IMR-90 (cell line): ENCODE results near the gene SHC4. TPM values are rescaled to one million over a fixed set of nuclear protein-coding genes. Genes with fewer than 3 reads are reported as not detected.
"Not testable (repeated sequence)": the region's sequence is repeated elsewhere in the genome, so short reads cannot be mapped to it uniquely, and the experiment has no call there.

Source experiments
- ATAC-seq: fragments of 200-7000 bp; cut with Tn5 transposase; 2 replicates; pipeline ENCODE4 v1.9.1; 2020; ENCODE audit warnings: low read depth, mild to moderate bottlenecking, moderate library complexity
- BruUV-seq: library from RNA; stranded (reverse); fragments of 400-500 nt; replicated peaks from 2 replicates; lab custom pipeline; 2021; lab: Mats Ljungman, UMichigan
- CTCF ChIA-PET: fragments of 300-600 bp; formaldehyde crosslinking; extraction: SDS; loops from one replicate; lab custom pipeline; 2021; ENCODE audit warnings: antibody characterized with exemption; lab: Yijun Ruan, JAX
- POLR2A ChIA-PET: fragments of 300-600 bp; sonication (Branson Sonifier 250); formaldehyde crosslinking; loops from one replicate; lab custom pipeline; 2022; ENCODE audit warnings: antibody characterized with exemption; ENCODE audit not compliant: unreplicated experiment; lab: Charles Lee
- DNase-seq: peaks from one replicate; pipeline ENCODE4 v3.0.0; 2013
- H2AFZ ChIP-seq: replicated peaks from 2 replicates; pipeline ENCODE3; 2013; ENCODE audit warnings: low read length, mild to moderate bottlenecking; ENCODE audit not compliant: poor library complexity
- H2AK5ac ChIP-seq: 2 replicates; pipeline ENCODE4 v1.6.1; 2013; ENCODE audit warnings: low read depth, low read length, inconsistent platforms
- H2AK9ac ChIP-seq: replicated peaks from 2 replicates; pipeline ENCODE3; 2013; ENCODE audit warnings: mild to moderate bottlenecking, low read depth, low read length, moderate library complexity; ENCODE audit not compliant: poor library complexity
- H2BK120ac ChIP-seq: 2 replicates; pipeline ENCODE4 v1.6.1; 2013; ENCODE audit warnings: low read depth, low read length, inconsistent platforms
- H2BK15ac ChIP-seq: 3 replicates; pipeline ENCODE4 v1.6.1; 2013; ENCODE audit warnings: low read depth, low read length, inconsistent platforms
- H2BK20ac ChIP-seq: 2 replicates; pipeline ENCODE4 v1.6.1; 2013; ENCODE audit warnings: low read depth, mild to moderate bottlenecking, inconsistent platforms, low read length, moderate library complexity
- H2BK5ac ChIP-seq: 2 replicates; pipeline ENCODE4 v1.6.1; 2013; ENCODE audit warnings: mild to moderate bottlenecking, low read depth, low read length, inconsistent platforms; ENCODE audit not compliant: poor library complexity, severe bottlenecking
- H3K14ac ChIP-seq: replicated peaks from 2 replicates; pipeline ENCODE4 v1.6.1; 2013; ENCODE audit warnings: low read depth, low read length, inconsistent platforms
- H3K18ac ChIP-seq: 2 replicates; pipeline ENCODE4 v1.6.1; 2013; ENCODE audit warnings: low read depth, low read length, control low read depth
- H3K23ac ChIP-seq: 2 replicates; pipeline ENCODE4 v1.6.1; 2013; ENCODE audit warnings: low read depth, low read length, inconsistent platforms
- H3K27ac ChIP-seq: 2 replicates; pipeline ENCODE4 v1.5.1; 2013; ENCODE audit warnings: mild to moderate bottlenecking, control low read depth, low read length; ENCODE audit not compliant: insufficient read depth
- H3K27me3 ChIP-seq: 2 replicates; pipeline ENCODE4 v1.6.1; 2013; ENCODE audit warnings: low read length; ENCODE audit not compliant: control insufficient read depth, insufficient read depth
- H3K36me3 ChIP-seq: 2 replicates; pipeline ENCODE4 v1.6.1; 2013; ENCODE audit warnings: low read length, mixed read lengths; ENCODE audit not compliant: control insufficient read depth, insufficient read depth
- H3K4ac ChIP-seq: 2 replicates; pipeline ENCODE4 v1.6.1; 2013; ENCODE audit warnings: low read depth, low read length, inconsistent platforms
- H3K4me1 ChIP-seq: 2 replicates; pipeline ENCODE4 v1.6.1; 2013; ENCODE audit warnings: low read length, mixed read lengths; ENCODE audit not compliant: control insufficient read depth, insufficient read depth
- H3K4me2 ChIP-seq: 2 replicates; pipeline ENCODE4 v1.6.1; 2013; ENCODE audit warnings: low read depth, mild to moderate bottlenecking, control low read depth, low read length, moderate library complexity
- H3K4me3 ChIP-seq: 2 replicates; pipeline ENCODE4 v1.5.1; 2013; ENCODE audit warnings: low read depth, mild to moderate bottlenecking, control low read depth, low read length, moderate library complexity; ENCODE audit not compliant: insufficient read depth
- H3K56ac ChIP-seq: 2 replicates; pipeline ENCODE4 v1.6.1; 2013; ENCODE audit warnings: low read length, inconsistent platforms; ENCODE audit not compliant: insufficient read depth; ENCODE audit errors: extremely low read depth
- H3K79me1 ChIP-seq, 2 experiments: 2 replicates each; pipeline ENCODE4 v1.6.1; 2013; ENCODE audit warnings: low read length in 2 of 2, inconsistent platforms in 1 of 2, low read depth in 1 of 2
- H3K9ac ChIP-seq: 2 replicates; pipeline ENCODE4 v1.6.1; 2013; ENCODE audit warnings: low read depth, low read length, control low read depth
- H3K9me1 ChIP-seq: 2 replicates; pipeline ENCODE4 v1.6.1; 2013; ENCODE audit warnings: low read length, inconsistent platforms; ENCODE audit not compliant: insufficient read depth
- H3K9me3 ChIP-seq: 2 replicates; pipeline ENCODE4 v1.6.1; 2013; ENCODE audit warnings: low read length; ENCODE audit not compliant: control insufficient read depth, insufficient read depth
- H4K20me1 ChIP-seq: 2 replicates; pipeline ENCODE4 v1.6.1; 2013; ENCODE audit warnings: low read length, inconsistent platforms; ENCODE audit not compliant: insufficient read depth
- H4K5ac ChIP-seq: 2 replicates; pipeline ENCODE4 v1.6.1; 2013; ENCODE audit warnings: mild to moderate bottlenecking, low read depth, low read length, control low read depth
- H4K8ac ChIP-seq, 2 experiments: 2 replicates each; pipeline ENCODE4 v1.6.1; 2013; ENCODE audit warnings: low read depth in 2 of 2, low read length in 2 of 2, control low read depth in 1 of 2, inconsistent platforms in 1 of 2
- H4K91ac ChIP-seq: 2 replicates; pipeline ENCODE4 v1.6.1; 2013; ENCODE audit warnings: low read depth, low read length, inconsistent platforms; ENCODE audit not compliant: insufficient read depth
- WGBS, 2 experiments: methylation state at CpG; one replicate each; pipeline versions ENCODE4 v1.1.5 to v1.1.7; 2013; ENCODE audit warnings: missing lambda C conversion rate in 2 of 2; ENCODE audit not compliant: insufficient read length in 1 of 2; ENCODE audit errors: extremely low coverage in 2 of 2; 5-methylcytosine and 5-hydroxymethylcytosine counted together
- dilution Hi-C: fragments of 300-500 bp; cut with HindIII; formaldehyde crosslinking; loops from one replicate; pipeline ENCODE4 v1.14.3; 2018; ENCODE audit warnings: low sequenced_read_pairs; ENCODE audit not compliant: unreplicated experiment
- in situ Hi-C: fragments of 300-500 bp; cut with MboI; formaldehyde crosslinking; loops from 3 replicates; pipeline ENCODE4 v1.14.3; 2019; ENCODE audit warnings: low sequenced_read_pairs, inconsistent platforms, mixed read lengths
- intact Hi-C: fragments of 100-400 bp; cut with micrococcal nuclease; formaldehyde crosslinking; loops from 2 replicates; pipeline ENCODE4 v1.10.0; 2022
- polyA plus RNA-seq, 3 experiments: library from polyadenylated mRNA; depleted of rRNA; stranded (reverse); fragments of >200 nt; gene quantifications; 2 replicates each; pipeline ENCODE4 v1.2.3, GENCODE V29; 2012; ENCODE audit warnings: low replicate concordance in 1 of 3
- total RNA-seq: library from RNA; depleted of rRNA; stranded (reverse); fragments of >200 nt; gene quantifications from 2 replicates; pipeline ENCODE4 v1.2.3, GENCODE V29; 2012

Gene SHC4
- total and polyA plus RNA-seq, 2 of the 4 experiments (the other 2 are of a cell fraction), result 0.91 to 2.7 TPM

DNA sequence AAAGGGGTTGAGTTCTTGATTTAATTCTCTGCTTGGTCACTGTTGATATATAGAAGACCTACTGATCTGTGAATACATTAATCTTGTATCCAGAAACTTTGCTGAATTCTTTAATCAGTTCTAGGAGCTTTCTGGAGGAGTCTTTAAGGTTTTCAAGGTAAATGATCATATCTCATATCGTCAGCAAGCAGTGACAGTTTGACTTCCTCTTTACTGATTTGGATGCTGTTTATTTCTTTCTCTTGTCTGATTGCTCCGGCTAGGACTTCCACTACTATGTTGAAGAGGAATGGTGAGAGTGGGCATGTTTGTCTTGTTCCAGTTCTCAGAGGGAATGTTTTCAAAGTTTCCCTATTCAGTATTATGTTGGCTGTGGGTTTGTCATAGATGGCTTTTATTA, 54.4 kb downstream of the SHC4 start:
- BruUV-seq, H4K8ac ChIP-seq, DNase-seq, H4K5ac ChIP-seq, H3K4me1 ChIP-seq, H3K4me3 ChIP-seq, H3K56ac ChIP-seq, H3K9me3 ChIP-seq, H2BK15ac ChIP-seq, H3K4ac ChIP-seq, H2BK5ac ChIP-seq, ATAC-seq, H2BK120ac ChIP-seq, H2AFZ ChIP-seq, dilution Hi-C loops, H3K23ac ChIP-seq, H3K36me3 ChIP-seq, H3K9me1 ChIP-seq, POLR2A ChIA-PET, intact Hi-C loops, H4K91ac ChIP-seq, H3K79me1 ChIP-seq, H3K9ac ChIP-seq, H3K27me3 ChIP-seq, H2AK9ac ChIP-seq, H3K14ac ChIP-seq, in situ Hi-C loops, H2BK20ac ChIP-seq, H3K18ac ChIP-seq, CTCF ChIA-PET, H4K20me1 ChIP-seq, H3K4me2 ChIP-seq, H3K27ac ChIP-seq, H2AK5ac ChIP-seq: not testable (repeated sequence)
- no CpG with 5 or more reads among the region's 2 CpGs for WGBS, 2 experiments
